ENCODE data around the gene CACHD1. TPM values are rescaled to one million over a fixed set of nuclear protein-coding genes. Genes with fewer than 3 reads are reported as not detected.

The CACHD1 gene
- total and polyA plus RNA-seq, 12 donors = 0.87 to 4.2 (median 2.4) TPM

- Histone ChIP-seq H3K27ac (no peak overlapping the region), H3K36me3 (peaks cover 0 to 3% (median 0%) of the 10 kb centered on the region in 9 donors), H3K4me1 (peaks cover 0 to 22% (median 9%) of the 10 kb centered on the region in 9 donors), H3K4me3 (no peak overlapping the region), H3K9me3 (no peaks in the 10 kb centered on the region), H3K27me3 (no peaks in the 10 kb centered on the region)
- ATAC-seq = peak in 1 of 8 donors; percentile 55
- 55 to 63% methylated on average over 8 of the region's 8 CpGs for WGBS, 2 donors
- no peak for DNase-seq
- no peak for TF ChIP-seq CTCF (IDR thresholded peaks at IDR 0.05)
- intact Hi-C loops (cut with DNase I) = no loop called here
These were observed 128.2 kb downstream of the CACHD1 start for GRCh38 chr1:64598100-64598571.

- ATAC-seq (no peak), DNase-seq (no peak)
- no peaks in the 10 kb centered on the region for H3K27me3 ChIP-seq
- H3K9me3 ChIP-seq = no peaks in the 10 kb centered on the region
- no peak overlapping the region for H3K27ac ChIP-seq
- H3K4me3 ChIP-seq = no peak overlapping the region
- intact Hi-C loops (cut with DNase I) = no loop called here
- TF ChIP-seq CTCF (IDR thresholded peaks at IDR 0.05) = no peak
- 85 to 90% methylated on average over 3 of the region's 3 CpGs for WGBS, 2 donors
- peaks cover 0 to 12% (median 0%) of the 10 kb centered on the region in 9 donors for H3K36me3 ChIP-seq
- H3K4me1 ChIP-seq = peaks cover 0 to 22% (median 9%) of the 10 kb centered on the region in 9 donors
These were observed 129.3 kb downstream of the CACHD1 start for GRCh38 chr1:64599242-64599641.

DNA sequence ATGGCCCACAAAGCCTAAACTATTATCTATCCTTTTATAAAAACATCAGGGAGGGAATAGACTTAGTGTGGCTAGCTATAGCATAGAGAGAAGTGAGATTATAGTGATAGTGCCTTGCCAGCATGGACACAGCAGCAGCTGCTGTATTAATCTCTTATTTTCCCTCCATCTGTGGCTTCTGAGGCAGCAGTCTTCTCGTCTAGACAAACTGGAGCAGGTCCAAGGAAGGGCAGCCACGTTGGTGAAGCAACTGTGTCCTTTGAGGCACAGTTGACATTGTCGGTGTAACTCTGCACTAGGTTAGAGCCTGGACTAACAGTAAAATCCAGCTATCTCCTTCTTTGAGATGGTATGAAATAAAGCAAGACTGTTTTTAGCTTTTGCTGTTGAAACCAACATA, 131.3 kb downstream of the CACHD1 start:
- Histone ChIP-seq H3K4me3 (no peak overlapping the region), H3K4me1 (peaks cover 0 to 21% (median 7%) of the 10 kb centered on the region in 9 donors), H3K9me3 (no peaks in the 10 kb centered on the region), H3K36me3 (peaks cover 0 to 12% (median 0%) of the 10 kb centered on the region in 9 donors), H3K27me3 (no peaks in the 10 kb centered on the region), H3K27ac (no peak overlapping the region)
- ATAC-seq (no peak), DNase-seq (no peak)
- 39 to 47% methylated on average over 3 of the region's 3 CpGs for WGBS, 2 donors
- no peak for TF ChIP-seq CTCF (IDR thresholded peaks at IDR 0.05)
- intact Hi-C loops (cut with DNase I) = no loop called here

GRCh38 chr1:64608005-64608650, 138.2 kb downstream of the CACHD1 start:
- intact Hi-C loops (cut with DNase I) = no loop called here
- Histone ChIP-seq H3K27ac (no peak overlapping the region), H3K27me3 (no peaks in the 10 kb centered on the region), H3K36me3 (peaks cover 0 to 21% (median 0%) of the 10 kb centered on the region in 9 donors), H3K4me3 (no peak overlapping the region), H3K4me1 (no peaks in the 10 kb centered on the region), H3K9me3 (peaks cover 0 to 16% (median 0%) of the 10 kb centered on the region in 11 donors)
- DNase-seq = no peak
- ATAC-seq = no peak
- TF ChIP-seq CTCF (IDR thresholded peaks at IDR 0.05) = no peak
- WGBS, 2 donors = 70 to 76% methylated on average over 1 of the region's 1 CpG
